ENCODE data around the gene PDE6A.

The PDE6A gene

GRCh38 chr5:149836451-149837139 is 108.0 kb downstream of the PDE6A start:
- DNase-seq (ENCODE audit: low read depth), result no peak
- no peak for TF ChIP-seq CTCF (conservative IDR thresholded peaks at IDR 0.05; ENCODE audit: low read depth, low read length)

GRCh38 chr5:149834246-149834855 is 110.2 kb downstream of the PDE6A start:
- no peak overlapping the region for H3K4me3 ChIP-seq (ENCODE audit: low read length)
- peak; percentile 89 for TF ChIP-seq CTCF (conservative IDR thresholded peaks at IDR 0.05; ENCODE audit: low read depth, low read length)
- DNase-seq (ENCODE audit: low read depth), result peak; percentile 54

More at GRCh38 chr5:149836451-149837139, 108.0 kb downstream of the PDE6A start:
- H3K4me3 ChIP-seq (ENCODE audit: low read length), result no peak overlapping the region

GRCh38 chr5:149833116-149833827 is 111.3 kb downstream of the PDE6A start:
- TF ChIP-seq CTCF (conservative IDR thresholded peaks at IDR 0.05; ENCODE audit: low read depth, low read length), result no peak
- H3K4me3 ChIP-seq (ENCODE audit: low read length), result no peak overlapping the region
- no peak for DNase-seq (ENCODE audit: low read depth)

GRCh38 chr5:149832636-149833035 is 112.0 kb downstream of the PDE6A start:
- no peak overlapping the region for H3K4me3 ChIP-seq (ENCODE audit: low read length)
- no peak for TF ChIP-seq CTCF (conservative IDR thresholded peaks at IDR 0.05; ENCODE audit: low read depth, low read length)
- DNase-seq (ENCODE audit: low read depth), result no peak

- no peak for DNase-seq (ENCODE audit: low read depth)
- no peak for TF ChIP-seq CTCF (conservative IDR thresholded peaks at IDR 0.05; ENCODE audit: low read depth, low read length)
Observed at GRCh38 chr5:149831492-149831891, 113.1 kb downstream of the PDE6A start.

GRCh38 chr5:149830579-149830978 is 114.0 kb downstream of the PDE6A start:
- no peak for TF ChIP-seq CTCF (conservative IDR thresholded peaks at IDR 0.05; ENCODE audit: low read depth, low read length)

More at GRCh38 chr5:149831492-149831891, 113.1 kb downstream of the PDE6A start:
- no peak overlapping the region for H3K4me3 ChIP-seq (ENCODE audit: low read length)

More at GRCh38 chr5:149830579-149830978, 114.0 kb downstream of the PDE6A start:
- H3K4me3 ChIP-seq (ENCODE audit: low read length), result no peak overlapping the region
- DNase-seq (ENCODE audit: low read depth), result no peak

All from retinal pigment epithelial cell (primary cell).